Occipital lobe (tissue), 2 donors: ENCODE measurements around the gene DGCR6L. TPM values are rescaled to one million over a fixed set of nuclear protein-coding genes. Genes with fewer than 3 reads are reported as not detected.
"Not testable (repeated sequence)": the region's sequence is repeated elsewhere in the genome, so short reads cannot be mapped to it uniquely, and the experiment has no call there.

Experiments used
- DNase-seq: peaks from one replicate; lab custom pipeline; 2025; lab: John Stamatoyannopoulos, UW
- total RNA-seq: library from RNA; depleted of rRNA; stranded (reverse); fragments of >200 nt; gene quantifications from one replicate; pipeline ENCODE4 v1.2.3, GENCODE V29; 2014

DGCR6L gene
- 25.1 TPM for total RNA-seq

DNA sequence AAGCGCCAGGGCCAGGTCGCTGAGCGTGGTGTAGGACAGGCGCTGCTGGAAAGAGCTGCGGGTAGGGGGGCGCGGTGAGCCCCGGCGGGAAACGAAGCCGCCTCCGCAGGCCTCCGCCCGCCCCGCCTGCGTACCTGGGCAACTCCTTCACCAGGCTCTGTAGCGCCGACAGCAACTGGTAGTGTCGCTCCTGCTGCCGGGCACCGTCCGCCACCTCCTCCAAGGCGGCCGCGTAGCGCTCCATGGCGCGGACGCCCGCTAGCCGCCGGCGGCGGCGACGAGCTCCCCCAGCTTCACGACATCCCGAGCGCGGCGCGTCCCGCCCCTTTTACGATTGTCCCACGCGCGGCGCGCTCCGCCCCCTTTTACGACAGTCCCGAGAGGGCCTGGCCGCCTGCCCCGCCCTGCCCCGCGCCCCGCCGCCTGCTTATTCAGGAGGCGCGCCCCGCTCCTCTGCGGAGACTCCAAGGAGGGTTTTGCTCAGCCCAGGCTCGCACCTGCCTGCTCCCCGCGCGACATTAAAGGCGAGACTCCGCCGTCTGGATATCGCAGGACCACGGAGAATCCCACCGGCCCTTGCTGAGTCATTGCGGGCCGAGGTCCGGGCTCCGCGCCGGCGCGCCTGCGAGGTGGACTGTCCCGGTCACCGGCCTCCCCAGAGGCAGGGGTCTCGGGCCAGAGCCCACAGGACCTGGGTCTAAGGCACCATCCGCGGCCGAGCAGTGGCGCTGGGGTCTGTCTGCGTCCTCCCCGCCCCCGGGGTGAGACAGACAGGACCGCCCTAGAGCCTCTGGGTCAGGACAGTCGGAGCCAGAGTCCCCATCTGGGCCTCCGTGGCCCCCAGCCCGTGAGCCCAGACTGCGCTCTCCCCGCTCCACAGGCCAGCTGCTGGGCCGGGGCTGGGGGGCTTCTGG is at the start of gene DGCR6L:
DGCR6L (minus strand) TSS at position 316 of the 914 bp plus-strand sequence; CDS start at position 244, 72 bp downstream.
- DNase-seq: peak; percentile 89

DNA sequence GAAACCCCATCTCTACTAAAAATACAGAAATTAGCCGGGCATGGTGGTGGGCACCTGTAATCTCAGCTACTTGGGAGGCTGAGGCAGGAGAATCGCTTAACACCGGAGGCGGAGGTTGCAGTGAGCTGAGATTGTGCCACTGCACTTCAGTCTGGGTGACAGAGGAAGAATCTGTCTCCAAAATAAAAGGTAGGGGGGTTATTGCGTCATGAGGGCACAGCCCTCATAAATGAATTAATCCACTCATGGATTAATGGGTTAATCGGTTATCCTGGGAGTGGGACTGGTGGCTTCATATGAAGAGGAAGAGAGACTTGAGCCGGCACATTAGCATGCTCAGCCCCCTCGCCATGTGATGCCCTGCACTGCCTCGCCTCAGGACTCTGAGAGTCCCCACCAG is 49.0 kb upstream of the DGCR6L start:
- not testable (repeated sequence) for DNase-seq

DNA sequence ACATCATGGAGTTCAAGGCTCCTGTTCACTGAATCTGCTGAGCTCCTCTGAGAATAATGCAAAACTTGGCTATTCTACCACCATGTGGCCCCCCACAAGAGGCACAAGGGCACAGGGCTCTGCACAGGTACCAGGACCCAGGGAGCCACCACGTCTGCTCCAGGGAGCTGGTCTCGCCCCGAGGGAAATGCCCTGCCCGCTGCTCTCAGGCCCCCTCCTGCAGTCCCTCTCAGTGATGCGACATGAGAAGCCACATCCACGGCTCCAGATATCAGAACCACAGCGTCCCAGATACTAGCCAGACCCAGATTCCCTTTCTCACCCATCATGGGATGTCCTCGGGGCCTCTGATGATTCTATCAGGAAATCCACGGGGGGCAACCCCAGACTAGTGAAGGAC is 47.0 kb upstream of the DGCR6L start:
- DNase-seq: not testable (repeated sequence)

DNA sequence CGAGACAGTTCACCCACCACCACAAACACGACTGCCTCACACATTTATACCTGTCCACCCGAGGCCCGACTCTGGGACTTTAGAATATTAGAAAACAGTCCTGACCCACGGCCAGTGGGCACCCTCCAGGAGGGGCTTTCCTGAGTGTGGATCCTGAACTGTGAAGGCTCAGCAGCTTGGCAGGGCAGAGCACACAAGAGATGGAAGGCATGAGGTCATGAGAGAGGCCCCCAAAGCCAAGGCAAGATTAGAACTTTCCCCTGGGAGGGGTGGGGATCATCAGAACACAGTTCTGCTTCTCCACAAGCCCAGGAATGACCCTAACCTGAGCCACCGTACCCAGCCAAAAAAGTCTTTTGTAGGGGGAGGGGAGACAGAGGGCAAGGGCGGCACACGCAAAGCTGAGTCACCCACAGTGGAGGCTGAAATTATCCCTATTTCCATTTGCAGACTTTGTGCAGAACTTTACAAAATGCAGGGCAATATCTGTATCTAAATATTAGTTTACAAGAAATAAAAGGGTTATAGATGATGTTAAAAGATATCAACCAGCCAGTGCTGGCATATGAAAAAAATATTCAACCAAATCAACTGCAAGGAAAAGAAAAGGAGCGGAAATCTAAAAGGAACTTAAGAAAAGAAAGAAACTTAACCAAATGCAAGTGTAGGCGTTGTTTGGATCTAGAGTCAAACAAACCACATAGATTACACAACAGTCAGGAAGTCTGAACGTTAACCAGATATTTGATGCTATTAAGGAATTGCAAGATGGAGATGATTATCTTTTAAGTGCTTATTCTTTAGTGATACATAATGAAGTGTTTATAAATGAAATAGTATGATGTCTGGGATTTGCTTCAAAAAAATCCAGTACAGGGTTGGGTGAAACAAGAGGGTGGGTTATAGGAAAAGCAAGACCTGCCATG is 44.7 kb upstream of the DGCR6L start:
- DNase-seq: not testable (repeated sequence)

DNA sequence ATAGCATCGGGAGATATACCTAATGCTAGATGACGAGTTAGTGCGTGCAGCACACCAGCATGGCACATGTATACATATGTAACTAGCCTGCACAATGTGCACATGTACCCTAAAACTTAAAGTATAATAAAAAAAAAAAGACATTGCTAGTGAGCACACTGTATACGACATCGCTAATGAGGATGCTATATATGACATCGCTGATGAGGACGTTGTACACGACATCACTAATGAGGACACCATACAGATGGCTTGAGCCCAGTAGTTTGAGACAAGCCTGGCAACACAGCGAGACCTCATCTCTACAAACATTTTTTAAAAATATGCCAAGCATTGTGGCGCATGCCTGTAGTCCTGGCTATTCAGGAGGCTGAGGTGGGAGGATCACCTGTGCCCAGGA is 42.5 kb upstream of the DGCR6L start:
- DNase-seq: not testable (repeated sequence)

GRCh38 chr22:20361752-20362229 is 41.9 kb upstream of the DGCR6L start:
- DNase-seq: not testable (repeated sequence)

DNA sequence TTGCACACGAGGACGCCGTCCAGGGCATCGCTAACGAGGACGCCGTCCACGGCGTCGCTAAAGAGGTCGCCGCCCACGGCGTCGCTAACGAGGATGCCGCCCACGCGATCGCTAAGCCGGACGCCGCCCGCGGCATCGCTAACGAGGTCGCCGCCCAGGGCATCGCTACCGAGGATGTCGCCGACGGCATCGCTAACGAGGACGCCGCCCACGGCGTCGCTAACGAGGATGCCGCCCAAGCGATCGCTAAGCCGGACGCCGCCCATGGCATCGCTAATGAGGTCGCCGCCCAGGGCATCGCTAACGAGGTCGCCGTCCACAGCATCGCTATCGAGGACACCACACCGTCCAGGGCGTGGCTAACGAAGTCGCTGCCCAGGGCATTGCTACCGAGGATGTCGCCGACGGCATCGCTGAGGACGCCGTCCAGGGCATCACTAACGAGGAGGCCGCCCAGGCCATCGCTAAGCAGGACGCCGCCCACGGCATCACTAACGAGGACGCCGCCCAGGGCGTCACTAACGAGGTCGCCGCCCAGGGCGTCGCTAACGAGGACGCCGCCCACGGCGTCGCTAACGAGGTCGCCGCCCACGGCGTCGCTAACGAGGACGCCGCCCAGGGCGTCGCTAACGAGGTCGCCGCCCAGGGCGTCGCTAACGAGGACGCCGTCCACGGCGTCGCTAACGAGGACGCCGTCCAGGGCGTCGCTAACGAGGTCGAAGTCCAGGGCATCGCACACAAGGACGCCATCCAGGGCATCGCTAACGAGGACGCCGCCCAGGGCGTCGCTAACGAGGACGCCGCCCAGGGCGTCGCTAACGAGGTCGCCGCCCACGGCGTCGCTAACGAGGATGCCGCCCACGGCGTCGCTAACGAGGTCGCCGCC is 41.2 kb upstream of the DGCR6L start:
- not testable (repeated sequence) for DNase-seq

DNA sequence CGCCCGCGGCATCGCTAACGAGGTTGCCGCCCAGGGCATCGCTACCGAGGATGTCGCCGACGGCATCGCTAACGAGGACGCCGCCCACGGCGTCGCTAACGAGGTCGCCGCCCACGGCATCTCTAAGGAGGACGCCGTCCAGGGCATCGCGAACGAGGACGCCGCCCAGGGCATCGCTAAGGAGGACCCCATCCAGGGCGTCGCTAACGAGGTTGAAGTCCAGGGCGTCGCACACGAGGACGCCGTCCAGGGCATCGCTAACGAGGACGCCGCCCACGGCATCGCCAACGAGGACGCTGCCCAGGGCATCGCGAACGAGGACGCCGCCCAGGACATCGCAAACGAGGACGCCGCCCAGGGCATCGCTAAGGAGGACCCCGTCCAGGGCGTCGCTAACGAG is 40.4 kb upstream of the DGCR6L start:
- not testable (repeated sequence) for DNase-seq

DNA sequence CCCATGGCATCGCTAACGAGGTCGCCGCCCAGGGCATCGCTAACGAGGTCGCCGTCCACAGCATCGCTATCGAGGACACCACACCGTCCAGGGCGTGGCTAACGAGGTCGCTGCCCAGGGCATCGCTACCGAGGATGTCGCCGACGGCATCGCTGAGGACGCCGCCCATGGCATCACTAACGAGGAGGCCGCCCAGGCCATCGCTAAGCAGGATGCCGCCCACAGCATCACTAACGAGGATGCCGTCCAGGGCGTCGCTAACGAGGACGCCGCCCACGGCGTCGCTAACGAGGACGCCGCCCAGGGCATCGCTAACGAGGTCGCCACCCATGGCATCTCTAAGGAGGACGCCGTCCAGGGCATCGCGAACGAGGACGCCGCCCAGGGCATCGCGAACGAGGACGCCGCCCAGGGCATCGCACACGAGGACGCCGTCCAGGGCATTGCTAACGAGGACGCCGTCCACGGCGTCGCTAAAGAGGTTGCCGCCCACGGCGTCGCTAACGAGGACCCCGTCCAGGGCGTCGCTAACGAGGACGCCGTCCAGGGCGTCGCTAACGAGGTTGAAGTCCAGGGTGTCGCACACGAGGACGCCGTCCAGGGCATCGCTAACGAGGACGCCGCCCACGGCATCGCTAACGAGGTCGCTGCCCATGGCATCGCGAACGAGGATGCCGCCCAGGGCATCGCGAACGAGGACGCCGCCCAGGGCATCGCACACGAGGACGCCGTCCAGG is 38.8 kb upstream of the DGCR6L start:
- DNase-seq: not testable (repeated sequence)

DNA sequence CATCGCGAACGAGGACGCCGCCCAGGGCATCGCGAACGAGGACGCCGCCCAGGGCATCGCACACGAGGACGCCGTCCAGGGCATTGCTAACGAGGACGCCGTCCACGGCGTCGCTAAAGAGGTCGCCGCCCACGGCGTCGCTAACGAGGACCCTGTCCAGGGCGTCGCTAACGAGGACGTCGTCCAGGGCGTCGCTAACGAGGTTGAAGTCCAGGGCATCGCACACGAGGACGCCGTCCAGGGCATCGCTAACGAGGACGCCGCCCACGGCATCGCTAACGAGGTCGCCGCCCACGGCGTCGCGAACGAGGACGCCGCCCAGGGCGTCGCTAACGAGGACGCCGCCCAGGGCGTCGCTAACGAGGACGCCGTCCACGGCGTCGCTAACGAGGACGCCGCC is 38.1 kb upstream of the DGCR6L start:
- not testable (repeated sequence) for DNase-seq

GRCh38 chr22:20356906-20357305 is 37.0 kb upstream of the DGCR6L start:
- not testable (repeated sequence) for DNase-seq

DNA sequence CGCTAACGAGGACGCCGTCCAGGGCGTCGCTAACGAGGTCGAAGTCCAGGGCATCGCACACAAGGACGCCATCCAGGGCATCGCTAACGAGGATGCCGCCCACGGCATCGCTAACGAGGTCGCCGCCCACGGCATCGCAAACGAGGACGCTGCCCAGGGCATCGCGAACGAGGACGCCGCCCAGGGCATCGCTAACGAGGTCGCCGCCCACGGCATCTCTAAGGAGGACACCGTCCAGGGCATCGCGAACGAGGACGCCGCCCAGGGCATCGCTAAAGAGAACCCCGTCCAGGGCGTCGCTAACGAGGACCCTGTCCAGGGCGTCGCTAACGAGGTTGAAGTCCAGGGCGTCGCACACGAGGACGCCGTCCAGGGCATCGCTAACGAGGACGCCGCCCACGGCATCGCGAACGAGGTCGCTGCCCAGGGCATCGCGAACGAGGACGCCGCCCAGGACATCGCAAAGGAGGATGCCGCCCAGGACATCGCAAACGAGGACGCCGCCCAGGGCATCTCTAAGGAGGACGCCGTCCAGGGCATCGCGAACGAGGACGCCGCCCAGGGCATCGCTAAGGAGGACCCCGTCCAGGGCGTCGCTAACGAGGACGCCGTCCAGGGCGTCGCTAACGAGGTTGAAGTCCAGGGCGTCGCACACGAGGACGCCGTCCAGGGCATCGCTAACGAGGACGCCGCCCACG is 36.2 kb upstream of the DGCR6L start:
- DNase-seq: not testable (repeated sequence)

DNA sequence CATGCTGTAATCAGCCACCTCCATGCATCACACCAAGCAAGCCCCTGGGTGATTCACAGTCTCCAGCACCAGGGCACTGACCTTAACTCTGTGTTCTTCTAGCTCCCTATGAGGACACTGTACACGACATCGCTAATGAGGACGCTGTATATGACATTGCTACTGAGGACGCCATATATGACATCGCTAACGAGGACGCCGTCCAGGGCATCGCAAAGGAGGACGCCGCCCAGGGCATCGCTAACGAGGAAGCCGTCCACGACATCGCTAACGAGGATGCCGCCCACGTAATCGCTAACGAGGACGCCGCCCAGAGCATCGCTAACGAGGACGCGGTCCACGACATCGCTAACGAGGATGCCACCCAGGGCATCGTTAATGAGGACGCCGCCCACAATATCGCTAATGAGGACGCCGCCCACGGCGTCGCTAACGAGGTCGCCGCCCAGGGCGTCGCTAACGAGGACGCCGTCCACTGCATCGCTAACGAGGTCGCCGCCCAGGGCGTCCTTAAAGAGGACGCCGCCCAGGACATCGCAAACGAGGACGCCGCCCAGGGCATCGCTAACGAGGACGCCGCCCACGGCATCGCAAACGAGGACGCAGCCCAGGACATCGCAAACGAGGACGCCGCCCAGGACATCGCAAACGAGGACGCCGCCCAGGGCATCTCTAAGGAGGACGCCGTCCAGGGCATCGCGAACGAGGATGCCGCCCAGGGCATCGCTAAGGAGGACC is 34.5 kb upstream of the DGCR6L start:
- no peak for DNase-seq

DNA sequence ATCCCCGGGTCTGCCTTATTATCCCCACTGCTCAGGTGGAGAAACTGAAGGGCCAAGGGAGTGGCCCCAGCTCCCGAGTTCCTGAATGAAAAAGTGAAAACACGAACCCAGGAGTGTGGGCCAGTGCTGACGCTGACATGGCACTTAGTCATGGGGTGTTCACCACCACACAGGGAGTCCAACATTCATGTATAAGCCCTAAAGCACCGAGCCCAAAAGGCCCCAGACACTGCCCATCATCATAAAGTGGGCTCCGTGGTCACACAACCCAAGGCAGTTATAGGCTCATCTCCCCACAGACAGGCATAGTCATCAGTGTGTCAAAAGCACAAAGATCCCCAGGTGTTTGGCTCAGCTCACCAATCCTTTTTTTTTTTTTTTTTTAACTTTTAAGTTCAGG is 32.7 kb upstream of the DGCR6L start:
- not testable (repeated sequence) for DNase-seq

DNA sequence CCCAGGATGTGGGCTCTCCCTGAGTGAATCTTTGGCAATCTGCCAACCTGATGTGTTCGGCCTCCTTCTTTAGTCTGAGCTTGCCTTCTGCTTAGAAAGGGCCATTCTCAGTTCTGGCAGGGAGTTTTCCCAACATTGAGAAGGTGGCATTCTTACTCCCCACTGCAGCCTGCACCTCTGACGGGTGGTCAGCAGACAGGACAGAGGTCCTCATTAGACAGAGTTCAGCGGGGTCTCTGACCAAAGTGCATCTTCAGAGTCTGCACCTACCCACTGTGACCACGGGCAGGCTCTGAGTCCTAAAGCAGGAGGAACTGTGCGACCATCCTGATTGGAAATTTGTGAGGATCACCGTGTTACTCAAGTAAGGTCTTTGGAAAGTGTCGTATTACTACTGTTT is 26.7 kb upstream of the DGCR6L start:
- not testable (repeated sequence) for DNase-seq

DNA sequence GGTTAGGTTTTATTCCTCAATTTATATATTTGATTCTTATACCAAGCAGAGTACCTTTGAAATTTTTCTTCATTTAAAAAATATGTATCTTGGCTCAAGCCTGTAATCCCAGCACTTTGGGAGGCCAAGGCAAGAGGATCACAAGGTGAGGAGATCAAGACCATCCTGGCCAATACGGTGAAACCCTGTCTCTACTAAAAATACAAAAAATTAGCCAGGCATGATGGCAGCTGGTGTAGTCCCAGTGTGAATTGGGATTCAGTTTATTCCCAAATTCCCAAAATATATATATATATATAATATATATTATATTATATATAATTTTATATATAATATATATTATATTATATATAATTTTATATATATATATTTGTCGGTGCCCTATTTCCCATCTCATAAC is 18.4 kb upstream of the DGCR6L start:
- not testable (repeated sequence) for DNase-seq

GRCh38 chr22:20337807-20338206 is 17.9 kb upstream of the DGCR6L start:
- not testable (repeated sequence) for DNase-seq

DNA sequence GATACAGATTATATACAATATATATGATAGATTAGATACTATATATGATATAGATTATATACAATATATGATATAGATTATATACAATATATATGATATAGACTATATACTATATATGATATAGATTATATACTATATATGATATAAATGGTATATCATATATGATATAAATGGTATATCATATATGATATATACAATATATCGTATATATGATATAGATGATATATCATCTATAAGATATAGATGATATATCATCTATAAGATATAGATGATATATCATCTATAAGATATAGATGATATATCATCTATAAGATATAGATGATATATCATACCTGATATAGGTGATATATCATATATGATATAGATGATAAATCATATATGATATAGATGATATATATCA is 16.7 kb upstream of the DGCR6L start:
- DNase-seq: not testable (repeated sequence)

DNA sequence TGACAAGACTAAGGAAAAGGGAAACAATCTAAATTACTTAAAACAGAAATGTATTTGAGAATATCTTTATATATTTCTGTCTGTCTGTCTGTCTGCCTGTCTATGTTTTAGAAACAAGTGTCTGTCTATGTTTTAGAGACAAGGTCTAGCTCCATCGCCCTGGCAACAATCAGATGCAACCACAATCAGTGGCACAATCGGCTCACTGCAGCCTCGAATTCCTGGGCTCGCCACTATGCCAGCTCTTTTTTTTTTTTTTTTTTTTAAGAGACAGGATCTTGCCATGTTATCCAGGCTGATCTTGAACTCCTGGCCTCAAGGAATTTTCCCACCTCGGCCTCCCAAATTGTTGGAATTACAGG is 8.7 kb upstream of the DGCR6L start:
- not testable (repeated sequence) for DNase-seq
